ENCODE results near the gene MAN1A1.
"Not testable (repeated sequence)": the region's sequence is repeated elsewhere in the genome, so short reads cannot be mapped to it uniquely, and the experiment has no call there.

The MAN1A1 gene

DNA sequence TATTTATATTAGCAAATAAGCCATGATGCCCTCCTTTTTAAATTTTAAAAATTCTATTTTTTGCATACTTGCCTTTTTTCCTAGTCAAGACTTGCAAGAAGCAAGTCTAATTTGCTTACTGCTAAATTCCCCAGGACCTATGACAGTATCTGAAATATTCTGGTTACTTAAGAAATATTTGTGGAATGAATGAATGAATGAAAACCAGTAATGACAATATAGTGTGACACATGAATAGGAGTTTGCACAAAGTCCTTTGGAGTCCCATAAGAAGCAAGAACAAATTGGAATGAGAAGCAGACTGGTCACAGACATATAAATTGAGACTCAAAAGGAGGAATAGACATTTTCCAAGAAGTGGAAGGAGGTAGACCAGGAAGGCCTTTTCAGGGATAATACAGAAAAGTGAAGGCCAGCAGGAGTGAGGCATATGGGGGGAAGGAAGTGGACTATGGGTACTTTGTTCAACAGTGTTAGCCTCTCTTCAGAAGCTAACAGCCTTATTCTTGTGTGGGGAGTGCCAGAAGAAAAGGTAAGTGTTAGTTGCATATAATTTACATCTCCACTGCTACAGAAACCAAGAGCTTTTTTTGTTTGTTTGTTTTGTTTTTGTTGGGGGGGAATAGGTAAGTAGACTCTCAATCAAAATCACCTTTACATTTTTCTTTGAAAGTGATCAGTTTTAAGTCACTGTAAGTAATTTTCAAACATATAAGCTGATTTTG lies 177.5 kb downstream of the MAN1A1 start:
- no peak for DNase-seq (ENCODE audit: low read depth)
- TF ChIP-seq CTCF (IDR thresholded peaks at IDR 0.05; ENCODE audit: low read depth, low read length, missing control alignments), result no peak
- no peak overlapping the region for H3K4me3 ChIP-seq (ENCODE audit: low read depth, low read length)

- DNase-seq (ENCODE audit: low read depth), result no peak
- TF ChIP-seq CTCF (IDR thresholded peaks at IDR 0.05; ENCODE audit: low read depth, low read length, missing control alignments), result no peak
- no peak overlapping the region for H3K4me3 ChIP-seq (ENCODE audit: low read depth, low read length)
These were observed 178.3 kb downstream of the MAN1A1 start for GRCh38 chr6:119171088-119171841.

GRCh38 chr6:119170447-119171087 lies 179.0 kb downstream of the MAN1A1 start:
- no peak for TF ChIP-seq CTCF (IDR thresholded peaks at IDR 0.05; ENCODE audit: low read depth, low read length, missing control alignments)
- DNase-seq (ENCODE audit: low read depth), result no peak
- H3K4me3 ChIP-seq (ENCODE audit: low read depth, low read length), result no peak overlapping the region

- no peak for DNase-seq (ENCODE audit: low read depth)
- no peak for TF ChIP-seq CTCF (IDR thresholded peaks at IDR 0.05; ENCODE audit: low read depth, low read length, missing control alignments)
- no peak overlapping the region for H3K4me3 ChIP-seq (ENCODE audit: low read depth, low read length)
These were observed 179.5 kb downstream of the MAN1A1 start for GRCh38 chr6:119170103-119170446.

DNA sequence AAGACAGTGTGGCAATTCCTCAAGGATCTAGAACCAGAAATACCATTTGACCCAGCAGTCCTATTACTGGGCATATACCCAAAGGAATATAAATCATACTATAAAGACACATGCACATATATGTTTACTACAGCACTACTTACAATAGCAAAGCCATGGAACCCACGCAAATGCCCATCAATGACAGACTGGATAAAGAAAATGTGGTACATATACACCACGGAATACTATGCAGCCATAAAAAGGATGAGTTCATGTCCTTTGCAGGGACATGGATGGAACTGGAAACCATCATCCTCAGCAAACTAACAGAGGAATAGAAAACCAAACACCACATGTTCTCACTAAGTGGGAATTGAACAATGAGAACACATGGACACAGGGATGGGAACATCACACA lies 180.2 kb downstream of the MAN1A1 start:
- not testable (repeated sequence) for H3K4me3 ChIP-seq (ENCODE audit: low read depth, low read length); DNase-seq (ENCODE audit: low read depth)

DNA sequence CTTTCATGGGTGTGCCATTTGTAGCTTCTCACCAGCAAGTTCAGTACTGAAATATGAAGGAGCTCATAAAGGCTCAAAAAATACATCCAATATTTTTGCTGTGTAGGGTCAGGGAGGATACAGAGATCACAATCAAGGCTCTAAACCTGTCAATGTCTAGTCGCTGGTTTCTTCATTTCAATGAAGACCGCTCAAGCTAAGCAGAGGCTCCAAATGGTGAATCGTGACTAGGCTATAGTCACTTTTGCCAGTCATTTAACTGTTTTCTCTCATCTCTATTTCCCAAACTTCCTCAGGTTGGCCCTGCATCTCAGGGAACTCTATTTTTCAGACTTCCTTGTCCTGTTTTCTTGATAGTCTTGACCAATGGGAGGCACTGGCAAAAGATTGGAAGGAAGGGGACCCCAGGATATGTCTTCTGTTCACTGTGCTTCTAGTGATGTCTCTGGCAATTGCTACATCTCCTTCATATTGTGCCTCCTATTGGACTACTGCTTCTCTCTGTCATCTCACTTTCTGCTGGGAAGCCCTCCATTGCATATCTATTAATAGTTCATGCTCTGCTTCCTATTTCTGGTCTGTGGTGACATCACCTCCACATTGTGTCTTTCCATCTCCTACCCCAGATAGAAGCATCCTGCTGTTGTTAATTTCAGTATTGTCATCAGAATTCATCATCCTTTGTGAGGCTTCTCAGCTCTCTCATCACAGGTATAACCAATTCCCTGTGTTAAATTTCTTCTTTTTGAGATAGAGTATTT lies 183.4 kb downstream of the MAN1A1 start:
- no peak for TF ChIP-seq CTCF (IDR thresholded peaks at IDR 0.05; ENCODE audit: low read depth, low read length, missing control alignments)
- DNase-seq (ENCODE audit: low read depth), result no peak
- no peak overlapping the region for H3K4me3 ChIP-seq (ENCODE audit: low read depth, low read length)

- no peak overlapping the region for H3K4me3 ChIP-seq (ENCODE audit: low read depth, low read length)
- no peak for DNase-seq (ENCODE audit: low read depth)
- TF ChIP-seq CTCF (IDR thresholded peaks at IDR 0.05; ENCODE audit: low read depth, low read length, missing control alignments), result no peak
These were observed 186.6 kb downstream of the MAN1A1 start for GRCh38 chr6:119163006-119163405.

All from GM12864 (cell line).